OCI-LY7 (cell line): Measurements from ENCODE around the gene PLAAT2.

Source experiments
- CTCF ChIP-seq: fragments of 200-600 bp; sonication (generic); conservative IDR thresholded peaks from 2 replicates; pipeline ENCODE4 v1.5.1; 2014; ENCODE audit warnings: mild to moderate bottlenecking, antibody characterized with exemption, low read length, moderate library complexity, mixed read lengths
- EZH2phosphoT487 ChIP-seq: fragments of 200-600 bp; sonication (generic); IDR thresholded peaks from 2 replicates; pipeline ENCODE4 v1.6.1; 2018; ENCODE audit warnings: low read depth, borderline replicate concordance, mild to moderate bottlenecking, mixed run types, antibody characterized with exemption, low read length, moderate library complexity, mixed read lengths

- TF ChIP-seq CTCF (no peak), EZH2phosphoT487 (no peak)
These were observed 59.7 kb downstream of the PLAAT2 start for GRCh38 chr11:63503492-63503891.
